Renal cortical epithelial cell (primary cell): ENCODE results near the gene KIF5B. TPM values are rescaled to one million over a fixed set of nuclear protein-coding genes. Genes with fewer than 3 reads are reported as not detected.
A peak's percentile ranks its signal among the peaks of the same experiment; 100 is the strongest.

Source experiments
- DNase-seq: peaks from one replicate; pipeline ENCODE4 v3.0.0-alpha.2; 2011; ENCODE audit warnings: low read depth
- total RNA-seq: library from RNA; depleted of rRNA; stranded (reverse); fragments of >200 nt; gene quantifications from 2 replicates; pipeline ENCODE4 v1.2.3, GENCODE V29; 2014

KIF5B gene
- total RNA-seq, 1 donor from 2014 or later: 133 TPM

DNA sequence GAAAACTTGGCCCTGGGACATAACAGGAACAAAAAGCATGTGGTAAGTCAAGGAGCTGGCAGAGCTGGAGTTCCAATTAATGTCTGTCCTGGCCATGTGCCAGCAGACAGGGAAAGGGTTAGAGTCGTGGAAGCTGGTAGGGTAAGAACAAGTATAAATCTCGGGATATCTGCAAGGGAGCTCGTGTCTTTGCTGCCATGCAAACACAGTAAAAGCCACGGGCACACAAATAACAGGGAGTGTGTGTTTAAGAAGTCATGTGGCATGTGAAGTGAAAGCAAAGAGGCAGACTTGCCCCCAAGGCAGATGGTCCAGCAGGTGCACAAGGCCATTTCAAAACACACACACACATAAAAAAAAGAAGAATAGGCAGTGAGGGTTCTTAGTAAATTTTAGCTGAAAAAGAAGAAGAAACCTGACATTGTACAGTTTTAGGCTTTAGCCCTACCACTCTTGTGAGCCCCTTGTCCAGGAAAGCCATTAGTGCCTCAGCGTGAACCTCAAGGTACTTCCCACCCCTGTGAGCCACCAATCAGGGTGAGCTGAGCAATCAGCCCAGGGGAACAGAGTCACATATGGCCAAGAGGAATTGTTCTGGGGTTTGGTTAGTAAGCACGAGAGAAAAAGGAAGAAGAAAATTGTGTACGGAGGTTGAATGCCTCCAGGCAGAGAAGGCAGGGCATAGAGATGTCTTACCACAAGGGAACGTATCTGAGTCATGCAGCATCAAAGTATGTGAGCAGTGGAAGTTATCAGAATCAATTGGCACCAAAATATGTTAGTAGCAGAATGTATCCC is 94.7 kb downstream of the KIF5B start:
- peak; percentile 72 for DNase-seq

DNA sequence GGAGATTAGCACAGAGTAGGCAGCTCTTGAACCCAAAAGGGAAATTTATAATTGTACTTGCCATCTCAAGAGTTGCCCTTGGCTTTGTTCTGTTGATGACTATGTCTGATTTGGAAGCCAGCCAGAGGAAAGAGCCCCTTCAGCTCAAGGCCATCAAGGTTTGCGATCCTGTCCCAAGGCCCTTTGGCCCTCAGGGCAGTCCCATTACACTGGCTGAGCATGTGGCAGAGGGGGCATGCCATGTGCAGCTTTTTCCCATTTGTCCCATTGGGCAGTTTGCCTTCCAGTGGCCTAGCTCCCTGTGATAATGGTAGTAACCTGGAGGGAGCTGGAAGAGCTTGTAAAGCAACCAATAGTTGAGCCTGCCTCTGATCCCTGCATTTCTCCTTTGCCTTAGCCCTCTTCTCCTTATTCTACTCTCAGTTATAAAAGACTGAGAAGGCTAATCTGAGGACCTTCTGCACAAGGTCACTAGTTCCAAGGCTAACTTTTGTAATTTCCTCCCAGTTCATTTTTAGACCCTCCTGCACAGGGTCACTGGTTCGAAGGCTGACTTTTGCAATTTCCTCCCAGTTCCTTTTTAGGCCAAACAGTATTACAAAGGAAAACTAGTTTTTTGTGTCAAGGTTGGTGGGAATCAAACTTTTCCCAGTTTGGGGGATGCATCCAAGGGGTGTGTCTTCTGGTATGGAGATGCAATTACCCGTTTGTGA is 96.6 kb downstream of the KIF5B start:
- DNase-seq: no peak

Other genes starting within 250 kb of the KIF5B start
- gene ARHGAP12, start 127.6 kb downstream of the KIF5B start, total RNA-seq: 44.3 and 50.5 TPM in 2 replicates